GM18861 (cell line): Measurements from ENCODE around the gene ETV1.
A peak's percentile ranks its signal among the peaks of the same experiment; 100 is the strongest.

ENCODE experiments used
- ATAC-seq: cut with Tn5 transposase; IDR thresholded peaks from one replicate; pipeline ENCODE4 v1.9.1; 2021; ENCODE audit not compliant: unreplicated experiment

ETV1 gene

DNA sequence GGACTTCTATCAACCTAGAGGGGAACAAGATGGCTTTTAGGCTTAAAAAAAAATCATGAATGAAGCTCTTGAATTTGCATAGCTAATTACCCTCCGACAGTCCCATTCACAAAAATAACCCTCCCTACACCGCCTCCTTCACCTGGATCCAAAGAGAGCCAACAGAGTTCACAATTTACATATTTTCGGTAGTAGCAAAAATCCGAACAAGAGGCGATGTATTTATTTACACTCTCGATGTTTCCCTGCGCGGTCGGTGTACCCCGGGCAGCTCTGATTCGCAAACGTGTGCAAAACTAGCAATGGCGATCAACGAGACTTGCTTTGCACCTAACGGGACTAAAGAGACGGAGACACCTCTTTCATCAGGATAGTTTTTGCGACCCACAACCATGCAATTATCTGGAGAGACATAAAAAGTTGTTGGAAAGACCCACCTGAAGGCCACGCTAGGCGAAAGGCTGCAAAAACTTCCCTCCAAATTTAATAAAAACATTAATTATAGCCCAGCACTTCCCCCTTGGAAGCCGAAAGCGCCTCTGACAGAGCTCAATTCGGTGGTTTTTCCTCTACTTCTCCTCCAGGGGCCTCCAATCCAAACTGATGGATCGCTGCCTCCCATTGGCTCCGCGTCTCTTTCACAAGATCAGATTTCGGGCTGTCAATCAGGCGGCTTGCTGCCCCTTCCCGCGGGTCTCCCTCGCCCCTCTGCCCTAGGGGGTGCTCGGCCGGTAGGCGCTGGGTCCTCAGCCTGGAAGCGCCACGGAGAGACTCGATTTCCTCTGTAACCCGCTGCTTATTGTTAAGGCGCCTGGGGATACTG, at the start of gene ETV1:
TSS of gene ETV1 (minus strand) at position 541 of the 823 bp plus-strand sequence. CDS start 614 bp downstream, outside the sequence.
- ATAC-seq, result no peak

DNA sequence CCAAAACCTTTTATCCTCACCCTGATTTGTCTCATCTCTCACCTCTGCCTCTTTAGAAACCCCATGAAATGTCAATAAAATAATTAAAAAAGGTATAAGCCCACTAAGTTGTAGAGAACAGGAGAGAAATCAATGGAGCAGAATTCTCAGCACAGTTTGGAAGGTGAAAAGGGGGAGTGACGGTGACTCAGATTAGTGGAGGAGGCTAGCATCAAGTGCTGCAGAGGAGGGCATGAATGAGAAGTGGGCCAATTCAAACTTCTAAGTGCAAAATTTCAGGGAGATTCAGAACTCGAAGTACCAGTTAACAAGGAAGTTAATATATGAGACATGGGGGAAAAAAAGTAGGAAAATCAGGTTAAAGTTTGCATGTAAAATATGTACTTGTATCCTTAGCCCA, 34.9 kb upstream of the ETV1 start:
- ATAC-seq, result no peak

DNA sequence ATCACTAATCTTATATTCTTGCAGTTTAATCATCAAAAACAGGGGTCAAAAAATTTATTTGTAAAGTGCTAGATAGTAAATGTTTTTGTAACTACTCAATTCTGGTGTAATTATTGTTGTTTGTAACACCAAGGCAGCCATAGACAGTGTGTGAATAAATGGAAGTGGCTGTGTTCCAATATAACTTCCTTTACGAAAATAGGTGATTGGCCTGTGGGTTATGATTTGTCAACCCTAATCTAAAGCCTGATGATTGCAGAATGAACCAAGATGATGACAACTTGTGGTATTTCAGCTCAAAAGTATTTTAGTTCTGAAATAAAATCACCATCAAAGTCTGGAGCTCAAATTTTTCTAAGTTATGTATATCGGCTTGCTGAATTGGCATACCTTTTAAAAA, 34.4 kb upstream of the ETV1 start:
- no peak for ATAC-seq

DNA sequence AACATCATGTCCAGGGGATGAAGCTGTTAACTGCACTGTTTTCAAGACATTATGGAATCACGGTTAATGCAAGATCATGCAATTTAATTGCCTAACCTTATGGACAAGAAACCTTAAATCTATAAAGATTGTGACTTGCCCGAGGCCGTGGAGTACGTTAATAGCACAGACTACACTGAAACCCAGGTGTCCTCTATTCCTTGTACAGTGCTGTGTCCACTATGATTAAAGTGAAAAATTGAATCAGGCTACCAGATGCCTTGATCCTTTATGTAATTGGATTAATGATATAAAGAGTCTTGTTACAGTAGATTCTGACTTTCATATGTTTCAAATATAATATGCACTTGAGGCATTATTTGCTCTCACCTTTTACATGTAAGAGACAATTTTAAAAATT, 33.9 kb upstream of the ETV1 start:
- no peak for ATAC-seq

DNA sequence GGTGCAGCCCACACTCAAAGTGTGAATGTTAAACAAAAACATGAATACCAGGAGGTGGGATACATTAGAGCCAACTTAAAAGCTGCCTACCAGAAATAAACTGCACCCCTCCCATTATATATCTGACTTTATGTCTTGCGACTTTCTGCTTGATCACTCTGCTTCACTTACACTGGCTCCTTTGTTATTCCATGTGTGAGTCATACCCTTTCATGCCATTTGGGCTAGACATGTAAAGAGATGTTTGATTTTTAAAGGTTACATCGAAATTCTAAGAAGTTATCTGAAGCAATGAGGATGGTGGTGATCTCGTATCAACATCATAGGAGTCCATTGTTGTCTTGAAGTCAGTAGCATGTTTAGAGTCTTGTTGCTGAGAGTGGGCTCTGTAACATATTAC, 31.6 kb upstream of the ETV1 start:
- no peak for ATAC-seq

DNA sequence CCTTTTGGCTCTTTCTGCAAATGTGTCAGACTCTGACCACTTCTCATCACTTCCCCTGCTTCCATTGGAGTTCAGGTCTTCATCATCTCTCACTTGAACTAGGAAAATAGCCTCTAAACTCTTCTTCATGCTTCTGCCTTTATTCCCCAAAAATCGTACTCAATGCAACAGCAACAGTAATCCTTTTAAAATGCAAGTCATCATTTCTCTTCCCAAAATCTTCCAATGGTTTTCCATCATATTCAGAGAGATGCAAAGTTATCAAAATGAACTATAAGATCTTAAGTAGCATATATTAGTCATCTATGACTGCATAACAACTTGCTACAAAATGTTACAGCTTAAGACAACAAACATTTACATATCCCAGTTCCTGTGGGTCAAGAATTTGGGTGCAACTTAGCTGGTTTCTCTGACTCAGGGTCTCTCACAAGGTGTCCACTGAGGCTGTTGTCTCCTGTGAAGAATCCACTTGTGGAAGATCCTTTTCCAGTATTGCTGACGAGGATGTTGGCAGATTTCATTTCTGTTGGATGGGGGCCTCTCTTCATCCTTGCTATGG, 31.0 kb upstream of the ETV1 start:
- no peak for ATAC-seq

DNA sequence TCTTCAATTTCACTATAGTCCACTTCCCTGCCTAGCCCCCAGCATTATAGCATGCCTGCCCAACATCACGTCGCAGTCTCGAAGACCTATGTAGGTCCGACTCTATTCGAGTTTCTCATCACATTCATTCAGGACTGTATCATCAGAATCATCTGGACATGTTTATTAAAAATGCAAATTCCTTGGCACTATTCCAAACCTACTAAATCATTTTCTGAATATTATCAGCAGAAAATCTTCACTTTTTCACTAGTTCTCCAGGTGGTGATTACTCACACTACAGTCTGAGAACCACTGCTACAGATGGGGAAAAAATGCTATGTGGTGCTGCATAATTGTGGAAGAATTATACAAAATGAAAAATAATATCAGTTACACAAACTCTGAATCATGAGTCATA, 29.3 kb upstream of the ETV1 start:
- no peak for ATAC-seq

DNA sequence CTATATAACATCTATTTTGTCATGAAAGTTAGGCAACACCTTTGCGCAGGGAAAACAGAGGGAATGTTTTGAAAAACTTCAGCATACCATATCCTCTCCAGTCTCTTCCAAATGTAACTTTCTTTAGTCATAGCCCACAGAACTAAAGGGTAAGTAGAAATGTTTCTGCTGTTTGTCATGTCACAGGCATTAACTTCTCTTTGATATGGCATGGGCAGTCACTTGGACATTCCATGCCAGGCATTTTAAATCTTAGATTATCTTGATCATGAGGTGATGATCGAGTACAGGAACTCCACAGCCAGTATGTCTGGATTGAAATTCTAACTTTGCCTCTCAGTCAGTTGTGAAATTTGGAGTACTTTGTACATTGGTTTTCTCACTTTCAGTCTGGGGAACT, 27.5 kb upstream of the ETV1 start:
- ATAC-seq, result no peak

DNA sequence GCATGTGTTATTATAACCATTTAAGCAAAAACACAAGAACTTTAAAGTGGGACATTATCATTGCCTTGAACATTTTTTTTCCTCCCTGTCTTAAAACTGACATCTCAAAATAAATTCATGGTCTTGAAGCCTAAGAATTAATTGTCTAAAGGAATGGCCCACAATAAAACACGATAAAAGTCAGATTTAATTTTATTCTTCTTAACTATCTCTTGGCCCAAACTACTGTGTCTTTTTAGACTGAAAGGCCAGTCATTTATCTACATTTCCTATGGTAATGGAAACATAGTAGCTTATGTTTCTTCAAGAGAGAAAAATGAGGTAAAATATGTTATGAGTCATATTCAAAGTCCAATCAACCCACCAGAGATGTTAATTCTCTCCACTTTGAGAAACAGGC, 24.4 kb upstream of the ETV1 start:
- ATAC-seq, result no peak

DNA sequence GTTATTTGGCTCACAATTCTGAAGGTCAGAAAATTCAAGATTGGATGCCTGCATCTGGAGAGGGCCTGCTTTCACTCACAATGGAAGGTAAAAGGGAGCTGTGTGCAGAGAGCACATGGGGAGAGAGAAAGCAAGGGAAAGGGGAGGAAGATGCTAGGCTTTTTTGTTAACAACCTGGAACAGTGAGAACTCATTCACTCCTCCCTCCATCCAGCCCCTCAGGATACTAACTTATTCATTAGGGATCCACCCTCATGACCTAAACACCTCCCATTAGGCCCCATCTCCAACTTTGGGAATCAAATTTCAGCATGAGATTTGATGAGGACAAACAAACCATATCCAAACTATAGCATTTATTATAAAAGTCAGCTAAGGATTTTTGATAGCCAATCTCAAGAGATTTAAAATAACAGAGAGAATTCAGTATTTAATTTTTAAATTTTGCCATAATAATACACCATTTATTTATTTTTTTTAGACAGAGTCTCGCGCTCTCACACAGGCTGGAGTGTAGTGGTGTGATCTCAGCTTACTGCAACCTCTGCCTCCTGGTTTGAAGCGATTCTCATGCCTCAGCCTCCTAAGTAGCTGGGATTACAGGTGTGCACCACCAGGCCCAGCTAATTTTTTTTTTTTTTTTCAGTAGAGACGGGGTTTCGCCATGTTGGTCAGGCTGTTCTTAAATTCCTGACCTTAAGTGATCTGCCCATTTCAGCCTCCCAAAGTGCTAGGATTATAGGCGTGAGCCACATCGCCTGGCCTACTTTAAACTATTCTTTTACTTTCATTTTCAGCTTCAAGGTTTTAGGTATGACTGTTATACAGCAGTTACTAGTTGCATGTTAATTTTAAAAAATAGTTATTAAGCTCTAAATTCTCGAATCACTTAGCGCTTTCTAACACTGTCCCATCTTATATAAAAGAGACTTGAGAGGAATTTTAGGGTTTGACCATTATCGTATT, 20.3 kb upstream of the ETV1 start:
- ATAC-seq, result no peak

DNA sequence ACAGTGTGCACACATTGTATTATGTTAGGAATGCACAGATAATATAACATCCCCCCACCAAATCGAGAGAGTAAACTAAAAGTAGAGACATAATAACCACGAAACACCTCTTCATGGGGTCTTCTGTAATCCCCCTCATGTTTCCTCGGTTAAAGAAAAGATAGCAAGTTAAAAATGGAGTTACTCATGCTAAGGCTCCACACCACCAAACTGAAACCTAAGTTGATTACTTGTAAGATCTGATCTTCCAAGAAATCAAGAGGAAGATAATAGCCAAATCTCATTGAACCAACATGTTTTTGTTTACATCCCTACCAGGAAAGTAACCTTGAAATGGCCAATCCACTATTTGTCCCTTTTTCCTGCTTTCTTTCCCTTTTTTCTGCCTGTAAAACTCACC, 11.7 kb upstream of the ETV1 start:
- no peak for ATAC-seq

DNA sequence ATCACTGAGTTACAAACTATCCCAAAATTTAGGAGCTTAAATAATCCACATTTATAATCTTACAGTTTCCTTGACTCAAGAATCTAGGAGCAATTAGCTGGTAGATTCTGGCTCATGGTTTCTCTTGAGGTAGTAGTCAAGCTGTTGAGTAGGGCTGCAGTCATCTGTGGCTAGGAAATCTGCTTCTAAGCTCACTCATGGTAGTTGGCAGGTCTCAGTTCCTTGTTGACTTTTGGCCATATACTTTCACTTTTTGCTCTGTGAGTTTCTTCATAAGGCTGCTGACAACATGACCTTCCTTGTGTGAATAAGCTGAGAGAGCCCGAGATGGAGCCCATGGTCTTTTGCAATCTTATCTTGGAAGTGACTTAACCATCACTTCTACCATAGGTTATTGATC, 10.8 kb upstream of the ETV1 start:
- no peak for ATAC-seq

DNA sequence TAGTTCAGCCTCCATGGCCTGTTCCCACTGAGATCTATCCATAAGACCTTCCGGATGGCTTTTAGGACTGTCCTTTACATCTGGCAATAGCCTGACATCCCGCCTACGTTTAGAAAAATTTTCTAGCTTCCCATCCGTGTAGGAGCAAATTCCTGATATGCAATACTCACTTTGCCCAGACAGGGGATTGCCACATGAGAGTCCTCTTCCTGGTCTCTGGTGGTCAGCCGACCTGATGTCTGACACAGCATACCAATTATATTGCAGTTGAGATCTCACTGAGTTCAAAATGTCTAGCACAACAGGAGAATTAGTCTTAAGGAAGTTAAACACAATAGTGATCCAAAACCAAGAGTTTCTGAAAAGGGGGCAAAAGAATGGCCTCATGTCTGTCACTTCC, 9.4 kb upstream of the ETV1 start:
- no peak for ATAC-seq

DNA sequence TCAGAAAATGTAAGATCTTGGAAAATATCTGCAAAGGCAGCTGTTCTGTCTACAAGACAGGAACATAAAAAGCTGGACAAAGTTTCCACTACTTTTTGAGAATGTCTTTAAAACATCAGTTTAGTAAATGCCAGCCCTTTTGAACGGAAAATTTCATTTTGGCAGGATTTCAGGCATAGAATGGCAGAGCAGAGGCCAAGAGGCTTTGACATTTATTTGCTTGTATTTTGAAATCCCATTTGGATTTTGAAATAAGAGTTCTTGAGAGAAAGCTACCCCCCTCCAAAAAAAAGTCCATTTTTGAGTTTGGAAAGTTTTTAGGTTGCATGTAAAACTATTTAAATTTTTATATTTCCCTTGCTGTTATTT, 3.1 kb upstream of the ETV1 start:
- no peak for ATAC-seq

DNA sequence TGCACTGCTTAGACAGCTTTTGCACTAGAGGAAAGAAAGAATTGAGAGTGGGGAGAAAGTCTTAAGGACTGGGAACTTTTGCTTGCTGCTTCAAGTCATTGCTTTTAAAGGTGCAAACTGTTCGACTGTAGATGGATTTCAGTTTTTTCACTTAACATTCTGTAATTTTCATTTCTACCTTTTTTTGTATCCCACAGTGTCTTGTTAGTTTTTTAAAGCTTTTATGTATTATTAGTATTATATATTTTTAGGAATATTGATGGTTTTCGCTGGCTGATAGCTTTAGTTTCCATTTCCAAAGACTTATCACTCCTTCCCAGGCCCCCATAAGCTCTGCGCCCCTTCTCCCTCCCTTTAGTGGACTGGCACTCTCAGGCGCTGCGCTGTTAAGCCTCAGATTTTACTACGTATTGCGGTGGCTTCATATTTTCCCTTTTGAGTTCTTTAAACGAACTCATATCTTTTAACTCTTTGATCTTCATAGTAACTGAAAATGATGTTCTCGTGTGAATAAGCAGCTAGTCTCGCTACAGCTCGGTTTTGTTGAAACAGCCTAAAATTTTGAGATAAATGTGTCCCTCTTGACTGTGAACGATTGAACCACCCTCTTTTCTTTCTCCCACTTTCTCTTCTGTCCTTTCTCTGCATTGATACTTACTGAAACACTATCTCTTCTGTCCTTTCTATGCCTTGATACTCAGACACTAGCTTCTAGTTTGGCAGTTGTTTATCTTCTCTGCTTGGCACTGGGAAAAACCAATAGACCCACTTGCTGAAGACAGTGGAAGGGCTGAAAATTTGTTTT, 2.5 kb upstream of the ETV1 start:
- ATAC-seq, result no peak

DNA sequence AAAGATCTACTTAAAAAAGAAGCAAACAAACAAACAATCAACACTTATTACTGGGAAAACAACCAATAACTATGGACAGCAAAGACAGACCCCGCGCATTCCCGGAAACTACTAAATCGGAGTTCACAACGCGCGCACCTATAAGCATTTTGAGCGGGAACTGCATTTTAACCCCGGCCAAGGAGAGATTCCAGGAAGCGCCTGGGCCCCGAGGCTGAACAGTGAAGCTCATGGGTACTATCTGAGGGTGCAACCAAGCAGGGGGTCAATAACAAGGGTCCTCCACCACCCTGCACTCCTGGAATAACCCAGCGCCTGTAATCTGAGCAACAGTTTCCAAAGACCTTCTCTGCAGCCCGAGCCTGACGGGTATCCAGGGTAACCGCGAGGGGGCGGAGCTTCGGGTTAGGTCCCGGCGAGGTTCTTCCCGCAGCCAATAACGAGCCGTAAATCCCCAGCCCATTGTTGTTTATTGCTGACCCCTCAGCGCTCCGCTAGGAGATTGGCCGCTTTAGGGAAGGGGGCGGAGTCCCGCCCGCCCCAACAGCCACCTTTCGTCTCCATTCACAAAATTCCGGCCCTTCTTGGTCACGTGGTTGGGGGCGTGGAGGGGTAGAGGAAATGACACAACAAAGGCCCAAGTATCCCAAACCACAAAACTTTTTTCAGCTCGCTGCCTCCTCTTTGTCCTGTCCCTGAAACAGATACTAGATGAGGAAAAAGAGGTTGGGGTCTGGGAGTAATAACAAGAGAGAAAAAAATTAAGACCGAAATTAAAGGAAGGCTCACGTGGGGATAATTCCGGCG, 1.7 kb upstream of the ETV1 start:
- peak; percentile 34 for ATAC-seq

DNA sequence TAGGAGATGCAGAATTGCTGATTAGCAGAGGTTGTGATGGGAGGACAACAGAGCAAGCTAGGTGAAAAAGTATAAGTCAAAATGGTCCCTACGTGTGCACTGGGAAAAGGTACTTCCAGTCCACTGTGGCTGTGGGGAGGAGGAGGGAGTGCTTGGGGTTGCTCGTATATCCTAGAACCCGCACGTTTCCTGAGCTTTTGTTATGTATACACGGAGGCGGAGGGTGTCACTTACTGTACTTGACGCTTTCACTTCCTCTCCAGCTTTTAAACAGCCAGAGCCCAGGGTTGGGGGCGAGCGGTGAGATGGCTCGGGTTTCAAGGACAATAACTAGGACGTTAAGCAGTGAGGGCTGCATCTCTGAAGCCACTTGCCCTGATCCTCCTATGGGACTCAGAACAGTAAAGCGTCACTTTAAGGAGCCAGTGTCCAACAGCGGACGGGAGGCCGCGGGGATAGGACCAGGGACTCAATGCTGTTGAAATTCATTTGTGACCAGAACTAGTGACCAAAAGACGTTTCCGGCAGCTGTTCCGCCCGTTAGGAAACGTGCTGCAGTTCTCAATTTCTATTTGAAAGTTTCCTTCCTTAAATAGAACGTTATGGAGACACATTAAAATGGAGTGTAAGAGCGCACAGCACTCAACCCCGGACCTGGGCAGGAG, 985 bp upstream of the ETV1 start:
- peak; percentile 52 for ATAC-seq

DNA sequence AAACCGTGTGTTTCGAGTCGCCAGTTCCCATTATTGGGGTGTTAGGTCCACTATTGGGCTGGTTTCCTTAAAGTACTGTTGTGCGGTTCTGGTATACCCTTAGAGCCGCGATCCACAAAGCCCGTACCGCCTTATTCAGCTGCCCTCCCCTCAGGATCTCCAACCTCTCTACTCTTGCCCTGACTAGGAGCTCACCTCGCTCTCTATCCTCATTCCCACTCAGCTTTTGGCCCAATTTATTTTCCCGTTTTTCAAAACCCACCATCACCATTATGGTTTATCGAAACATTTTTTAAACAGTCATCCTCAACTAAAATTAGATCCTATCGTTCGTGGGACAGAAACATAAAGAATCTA, 461 bp upstream of the ETV1 start:
- ATAC-seq, result no peak

DNA sequence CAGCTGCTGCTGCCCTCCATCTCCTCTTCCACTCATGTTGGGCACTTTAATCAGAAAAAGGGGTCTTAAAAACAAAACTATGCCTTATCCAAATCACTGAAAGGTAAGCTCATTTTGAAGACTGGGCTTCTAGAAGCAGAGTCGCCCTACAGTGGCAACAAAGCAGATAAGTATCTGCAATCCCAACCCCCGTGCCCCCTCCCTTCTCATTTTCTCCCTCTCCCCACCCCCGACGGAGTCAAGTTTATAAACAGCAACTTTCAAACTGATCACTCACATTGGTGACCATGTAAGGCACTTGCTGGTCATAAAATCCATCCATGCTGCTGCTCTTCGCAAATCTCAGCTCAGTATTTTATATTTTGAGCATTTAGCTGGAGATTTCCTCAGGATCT, 738 bp downstream of the ETV1 start:
- no peak for ATAC-seq

DNA sequence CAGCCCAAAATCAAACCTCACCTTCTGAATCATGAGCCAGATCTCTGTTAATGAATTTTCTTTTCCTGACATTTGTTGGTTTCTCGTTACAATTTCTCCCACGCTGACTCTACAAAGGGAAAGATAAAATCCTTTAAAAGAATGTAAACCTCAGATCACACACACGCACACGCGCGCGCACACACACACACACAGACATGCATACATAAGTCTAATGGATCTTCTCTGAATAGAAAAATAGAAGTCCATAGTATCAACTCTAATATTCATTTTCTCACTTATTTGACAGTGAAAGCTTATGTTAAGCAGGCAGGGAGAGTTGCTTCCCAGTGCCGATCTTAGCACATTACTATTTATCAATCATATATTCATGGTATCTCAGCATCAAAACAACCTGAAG, 1.4 kb downstream of the ETV1 start:
- ATAC-seq, result no peak
